Esophagus squamous epithelium (tissue), 5 donors: ENCODE measurements around the gene PRKCA. TPM values are rescaled to one million over a fixed set of nuclear protein-coding genes. Genes with fewer than 3 reads are reported as not detected.

ENCODE experiments used
- DNase-seq: peaks from one replicate; lab custom pipeline; 2025; lab: John Stamatoyannopoulos, UW
- H3K27ac ChIP-seq, 4 donors: fragments of 200-600 bp; sonication (generic); one replicate each; pipeline ENCODE4 v1.5.1; 2016 to 2019; ENCODE audit warnings: mild to moderate bottlenecking in 1 of 4
- H3K27me3 ChIP-seq, 4 donors: fragments of 200-600 bp; sonication (generic); 1 replicate in 3 of 4; 2 replicates in 1 of 4; pipeline versions ENCODE4 v1.5.1 to v1.6.0; 2017 to 2021; ENCODE audit warnings: antibody characterized with exemption in 1 of 4
- H3K36me3 ChIP-seq, 3 donors: fragments of 200-600 bp; sonication (generic); one replicate each; pipeline ENCODE4 v1.5.1; 2016 to 2019
- H3K4me1 ChIP-seq, 3 donors: fragments of 200-600 bp; sonication (generic); one replicate each; pipeline ENCODE4 v1.5.1; 2017 to 2019
- H3K4me3 ChIP-seq, 4 donors: fragments of 200-600 bp; sonication (generic); 1 replicate in 3 of 4; 2 replicates in 1 of 4; pipeline ENCODE4 v1.5.1; 2016 to 2019; ENCODE audit warnings: mild to moderate bottlenecking in 2 of 4, moderate library complexity in 1 of 4
- H3K9me3 ChIP-seq, 3 donors: fragments of 200-600 bp; sonication (generic); one replicate each; pipeline ENCODE4 v1.5.1; 2016 to 2019
- CTCF ChIP-seq, 6 experiments: fragments of 450-650 bp in 4 of 6; fragments of 200-600 bp in 2 of 6; sonication (generic) in 2 of 6; IDR thresholded peaks; one replicate each; pipeline ENCODE4 v1.5.1; 2016 to 2019; ENCODE audit warnings: antibody characterized with exemption in 6 of 6, mild to moderate bottlenecking in 4 of 6, moderate library complexity in 4 of 6
- POLR2A ChIP-seq, 4 donors: fragments of 450-650 bp; IDR thresholded peaks; one replicate each; pipeline ENCODE4 v1.6.1; 2017; ENCODE audit warnings: antibody characterized with exemption in 4 of 4, mild to moderate bottlenecking in 4 of 4, moderate library complexity in 3 of 4
- WGBS, 2 donors: methylation state at CpG; one replicate each; pipeline ENCODE4 v1.1.5; 2018; 5-methylcytosine and 5-hydroxymethylcytosine counted together
- intact Hi-C: fragments of 100-400 bp; cut with DNase I; formaldehyde crosslinking; loops from one replicate; pipeline ENCODE4 v1.15.0; 2022
- total RNA-seq, 4 donors: library from RNA; depleted of rRNA; stranded (reverse); fragments of >200 nt; gene quantifications; one replicate each; pipeline ENCODE4 v1.1.0, GENCODE V29; 2016
- donor health status: DM: yes; HTN: yes; CAD: no.

The PRKCA gene
- total RNA-seq, 4 donors from 2014 or later = 2.4 to 9.2 (median 4.2) TPM

- Histone ChIP-seq H3K27ac (no peak overlapping the region), H3K36me3 (no peaks in the 10 kb centered on the region), H3K4me3 (no peak overlapping the region), H3K4me1 (no peaks in the 10 kb centered on the region), H3K27me3 (peaks cover 0 to 52% (median 0%) of the 10 kb centered on the region in 4 donors), H3K9me3 (no peaks in the 10 kb centered on the region)
- 56 to 65% methylated on average over 3 to 4 of the region's 4 CpGs for WGBS, 2 donors
- no peak for DNase-seq
- TF ChIP-seq POLR2A (IDR thresholded peaks at IDR 0.05) (no peak), CTCF (IDR thresholded peaks at IDR 0.05) (no peak)
- intact Hi-C loops = no loop called here
Observed at GRCh38 chr17:66841744-66842143, 539.3 kb downstream of the PRKCA start.

- no peak overlapping the region for H3K27ac ChIP-seq
Observed at GRCh38 chr17:66842505-66842904, 540.1 kb downstream of the PRKCA start.

GRCh38 chr17:66842959-66843358 lies 540.5 kb downstream of the PRKCA start:
- DNase-seq = no peak
- Histone ChIP-seq H3K4me1 (no peaks in the 10 kb centered on the region), H3K9me3 (no peaks in the 10 kb centered on the region), H3K27ac (no peak overlapping the region), H3K27me3 (peaks cover 0 to 44% (median 0%) of the 10 kb centered on the region in 4 donors), H3K36me3 (no peaks in the 10 kb centered on the region), H3K4me3 (no peak overlapping the region)
- TF ChIP-seq POLR2A (IDR thresholded peaks at IDR 0.05) (no peak), CTCF (IDR thresholded peaks at IDR 0.05) (no peak)
- WGBS, 2 donors = 95 to 100% methylated on average over 3 of the region's 3 CpGs
- intact Hi-C loops = no loop called here

More at GRCh38 chr17:66842505-66842904, 540.1 kb downstream of the PRKCA start:
- H3K9me3 ChIP-seq = no peaks in the 10 kb centered on the region
- no peak for DNase-seq
- 72 to 73% methylated on average over 3 to 5 of the region's 5 CpGs for WGBS, 2 donors
- no peaks in the 10 kb centered on the region for H3K36me3 ChIP-seq
- H3K27me3 ChIP-seq = peaks cover 0 to 48% (median 0%) of the 10 kb centered on the region in 4 donors
- intact Hi-C loops = no loop called here
- TF ChIP-seq CTCF (IDR thresholded peaks at IDR 0.05) (no peak), POLR2A (IDR thresholded peaks at IDR 0.05) (no peak)
- no peak overlapping the region for H3K4me3 ChIP-seq
- H3K4me1 ChIP-seq = no peaks in the 10 kb centered on the region

- H3K4me1 ChIP-seq = no peaks in the 10 kb centered on the region
- H3K27me3 ChIP-seq = peaks cover 0 to 37% (median 0%) of the 10 kb centered on the region in 4 donors
- intact Hi-C loops = no loop called here
- H3K27ac ChIP-seq = no peak overlapping the region
- 24 to 75% methylated on average over 2 to 4 of the region's 4 CpGs for WGBS, 2 donors
- no peaks in the 10 kb centered on the region for H3K36me3 ChIP-seq
- H3K4me3 ChIP-seq = no peak overlapping the region
- TF ChIP-seq POLR2A (IDR thresholded peaks at IDR 0.05) = no peak
- no peak for TF ChIP-seq CTCF (IDR thresholded peaks at IDR 0.05)
- DNase-seq = no peak
- no peaks in the 10 kb centered on the region for H3K9me3 ChIP-seq
Observed at GRCh38 chr17:66843627-66844026, 541.2 kb downstream of the PRKCA start.

GRCh38 chr17:66847704-66848103 lies 545.3 kb downstream of the PRKCA start:
- intact Hi-C loops = no loop called here
- no peak overlapping the region for H3K27ac ChIP-seq
- H3K4me3 ChIP-seq = no peak overlapping the region
- H3K9me3 ChIP-seq = no peaks in the 10 kb centered on the region
- no peaks in the 10 kb centered on the region for H3K36me3 ChIP-seq
- TF ChIP-seq CTCF (IDR thresholded peaks at IDR 0.05) (no peak), POLR2A (IDR thresholded peaks at IDR 0.05) (no peak)
- no peak for DNase-seq
- WGBS, 2 donors = 55 to 71% methylated on average over 2 to 3 of the region's 3 CpGs
- no peaks in the 10 kb centered on the region for H3K4me1 ChIP-seq
- H3K27me3 ChIP-seq = peaks cover 0 to 20% (median 0%) of the 10 kb centered on the region in 4 donors
